ENCODE data around the gene BFAR. TPM values are rescaled to one million over a fixed set of nuclear protein-coding genes. Genes with fewer than 3 reads are reported as not detected.
A peak's percentile ranks its signal among the peaks of the same experiment; 100 is the strongest.
"Not testable (repeated sequence)": the region's sequence is repeated elsewhere in the genome, so short reads cannot be mapped to it uniquely, and the experiment has no call there.

The BFAR gene
- total RNA-seq, 1 donor from 2014 or later, result 76.1 TPM

DNA sequence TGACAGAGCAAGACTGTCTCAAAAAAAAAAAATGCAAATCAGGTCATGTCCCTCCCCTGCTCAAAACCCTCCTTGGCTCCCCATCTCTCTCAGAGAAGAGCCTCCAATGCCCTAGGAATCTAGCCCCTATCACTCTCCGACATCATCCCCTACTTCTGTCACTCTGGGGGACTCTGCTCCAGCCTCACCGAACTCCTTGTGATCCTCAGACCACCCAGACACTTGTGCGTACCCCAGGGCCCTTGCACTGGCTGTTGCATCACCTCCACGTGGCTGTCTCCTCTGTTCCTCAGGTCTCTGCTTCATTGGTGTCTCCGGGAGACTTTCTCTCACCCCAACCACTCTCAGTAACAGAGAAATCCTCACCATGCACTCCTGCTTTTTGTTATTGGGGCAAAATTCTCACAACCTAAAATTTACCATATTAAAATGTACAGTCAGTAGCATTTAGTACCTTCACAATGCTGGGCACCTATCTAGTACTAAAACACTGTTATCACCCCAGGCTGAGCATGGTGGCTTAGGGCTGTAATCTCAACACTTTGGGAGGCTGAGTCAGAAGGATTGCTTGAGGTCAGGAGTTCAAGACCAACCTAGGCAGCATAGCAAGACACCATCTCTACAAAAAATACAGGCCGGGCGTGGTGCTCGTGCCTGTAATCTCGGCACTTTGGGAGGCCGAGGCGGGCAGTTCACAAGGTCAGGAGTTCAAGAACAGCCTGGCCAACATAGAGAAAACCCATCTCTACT is 46.2 kb downstream of the BFAR start:
- TF ChIP-seq, protein P1, sequence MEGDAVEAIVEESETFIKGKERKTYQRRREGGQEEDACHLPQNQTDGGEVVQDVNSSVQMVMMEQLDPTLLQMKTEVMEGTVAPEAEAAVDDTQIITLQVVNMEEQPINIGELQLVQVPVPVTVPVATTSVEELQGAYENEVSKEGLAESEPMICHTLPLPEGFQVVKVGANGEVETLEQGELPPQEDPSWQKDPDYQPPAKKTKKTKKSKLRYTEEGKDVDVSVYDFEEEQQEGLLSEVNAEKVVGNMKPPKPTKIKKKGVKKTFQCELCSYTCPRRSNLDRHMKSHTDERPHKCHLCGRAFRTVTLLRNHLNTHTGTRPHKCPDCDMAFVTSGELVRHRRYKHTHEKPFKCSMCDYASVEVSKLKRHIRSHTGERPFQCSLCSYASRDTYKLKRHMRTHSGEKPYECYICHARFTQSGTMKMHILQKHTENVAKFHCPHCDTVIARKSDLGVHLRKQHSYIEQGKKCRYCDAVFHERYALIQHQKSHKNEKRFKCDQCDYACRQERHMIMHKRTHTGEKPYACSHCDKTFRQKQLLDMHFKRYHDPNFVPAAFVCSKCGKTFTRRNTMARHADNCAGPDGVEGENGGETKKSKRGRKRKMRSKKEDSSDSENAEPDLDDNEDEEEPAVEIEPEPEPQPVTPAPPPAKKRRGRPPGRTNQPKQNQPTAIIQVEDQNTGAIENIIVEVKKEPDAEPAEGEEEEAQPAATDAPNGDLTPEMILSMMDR (IDR thresholded peaks at IDR 0.05; ENCODE audit: unreplicated experiment), result no peak
- no peaks in the 10 kb centered on the region for H3K4me1 Mint-ChIP-seq (ENCODE audit: low read depth)
- H3K27ac Mint-ChIP-seq, result peak overlapping the region; percentile 63
- DNase-seq (ENCODE audit: low spot score, unreplicated experiment), result no peak
- H3K9me3 Mint-ChIP-seq (ENCODE audit: low read depth), result peaks cover 3% of the 10 kb centered on the region
- no peaks in the 10 kb centered on the region for H3K27me3 Mint-ChIP-seq
- no peak overlapping the region for H3K4me3 Mint-ChIP-seq (ENCODE audit: low read depth)
- H3K36me3 Mint-ChIP-seq (ENCODE audit: insufficient read depth), result peaks cover 4% of the 10 kb centered on the region

DNA sequence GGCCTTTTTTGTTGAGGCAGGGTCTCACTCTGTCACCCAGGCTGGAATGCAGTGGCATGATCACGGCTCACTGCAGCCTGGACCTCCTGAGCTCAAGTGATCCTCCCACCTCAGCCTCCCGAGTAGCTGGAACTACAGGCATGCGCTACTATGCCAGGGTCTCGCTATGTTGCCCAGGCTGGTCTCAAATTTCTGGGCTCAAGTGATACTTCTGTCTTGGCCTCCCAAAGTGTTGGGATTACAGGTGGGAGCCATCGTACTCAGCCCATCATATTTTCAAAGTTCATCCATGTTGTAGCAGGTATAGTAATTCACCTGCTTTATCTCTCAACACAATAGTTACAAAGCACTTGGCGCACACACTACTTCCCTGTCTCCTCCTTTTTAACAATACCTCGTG is 47.6 kb downstream of the BFAR start:
- H3K4me1 Mint-ChIP-seq (ENCODE audit: low read depth); H3K36me3 Mint-ChIP-seq (ENCODE audit: insufficient read depth); DNase-seq (ENCODE audit: low spot score, unreplicated experiment); H3K4me3 Mint-ChIP-seq (ENCODE audit: low read depth); H3K27me3 Mint-ChIP-seq; H3K27ac Mint-ChIP-seq; H3K9me3 Mint-ChIP-seq (ENCODE audit: low read depth): not testable (repeated sequence)

DNA sequence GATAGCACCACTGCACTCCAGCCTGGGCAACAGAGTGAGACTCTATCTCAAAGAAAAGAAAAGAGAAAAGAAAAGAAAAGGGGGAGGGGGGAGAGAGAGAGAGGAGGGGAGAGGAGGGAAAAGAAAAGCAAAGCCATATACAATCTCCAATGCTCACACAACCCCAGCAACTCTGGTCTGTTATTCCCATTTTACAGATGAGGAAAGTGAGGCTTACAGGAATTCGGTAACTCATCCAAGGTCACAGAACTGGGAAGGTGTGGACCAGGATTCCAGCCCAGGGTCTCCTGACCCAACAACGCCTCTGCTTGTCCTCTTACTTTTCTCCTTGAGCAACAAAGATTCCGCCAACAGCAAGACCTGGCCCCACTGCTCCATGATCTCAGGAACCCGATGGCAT is 48.4 kb downstream of the BFAR start:
- Mint-ChIP-seq H3K9me3 (ENCODE audit: low read depth) (peaks cover 3% of the 10 kb centered on the region), H3K27ac (no peak overlapping the region), H3K4me3 (ENCODE audit: low read depth) (no peak overlapping the region), H3K4me1 (ENCODE audit: low read depth) (no peaks in the 10 kb centered on the region), H3K27me3 (no peaks in the 10 kb centered on the region), H3K36me3 (ENCODE audit: insufficient read depth) (peaks cover 4% of the 10 kb centered on the region)
- DNase-seq (ENCODE audit: low spot score, unreplicated experiment), result no peak
- TF ChIP-seq, protein P1 (IDR thresholded peaks at IDR 0.05; ENCODE audit: unreplicated experiment), result no peak

DNA sequence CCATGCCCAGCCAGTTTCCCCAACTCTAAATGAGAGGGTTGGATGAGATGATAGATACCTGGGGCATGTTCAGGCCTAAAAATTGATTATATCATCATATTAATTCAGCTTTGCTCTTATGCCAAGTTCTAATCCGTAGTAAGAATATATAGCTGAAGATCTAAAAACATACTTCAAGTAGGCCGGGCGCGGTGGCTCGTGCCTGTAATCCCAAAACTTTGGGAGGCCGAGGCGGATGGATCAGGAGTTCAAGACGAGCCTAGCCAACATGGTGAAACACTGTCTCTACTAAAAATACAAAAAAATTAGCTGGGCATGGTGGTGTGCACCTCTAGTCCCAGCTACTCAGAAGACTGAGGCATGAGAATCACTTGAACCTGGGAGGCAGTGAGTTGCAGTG is 49.4 kb downstream of the BFAR start:
- DNase-seq (ENCODE audit: low spot score, unreplicated experiment), result no peak
- Mint-ChIP-seq H3K9me3 (ENCODE audit: low read depth) (peaks cover 3% of the 10 kb centered on the region), H3K36me3 (ENCODE audit: insufficient read depth) (peaks cover 2% of the 10 kb centered on the region), H3K4me3 (ENCODE audit: low read depth) (no peak overlapping the region), H3K4me1 (ENCODE audit: low read depth) (no peaks in the 10 kb centered on the region), H3K27ac (no peak overlapping the region), H3K27me3 (no peaks in the 10 kb centered on the region)
- TF ChIP-seq, protein P1 (IDR thresholded peaks at IDR 0.05; ENCODE audit: unreplicated experiment), result no peak

DNA sequence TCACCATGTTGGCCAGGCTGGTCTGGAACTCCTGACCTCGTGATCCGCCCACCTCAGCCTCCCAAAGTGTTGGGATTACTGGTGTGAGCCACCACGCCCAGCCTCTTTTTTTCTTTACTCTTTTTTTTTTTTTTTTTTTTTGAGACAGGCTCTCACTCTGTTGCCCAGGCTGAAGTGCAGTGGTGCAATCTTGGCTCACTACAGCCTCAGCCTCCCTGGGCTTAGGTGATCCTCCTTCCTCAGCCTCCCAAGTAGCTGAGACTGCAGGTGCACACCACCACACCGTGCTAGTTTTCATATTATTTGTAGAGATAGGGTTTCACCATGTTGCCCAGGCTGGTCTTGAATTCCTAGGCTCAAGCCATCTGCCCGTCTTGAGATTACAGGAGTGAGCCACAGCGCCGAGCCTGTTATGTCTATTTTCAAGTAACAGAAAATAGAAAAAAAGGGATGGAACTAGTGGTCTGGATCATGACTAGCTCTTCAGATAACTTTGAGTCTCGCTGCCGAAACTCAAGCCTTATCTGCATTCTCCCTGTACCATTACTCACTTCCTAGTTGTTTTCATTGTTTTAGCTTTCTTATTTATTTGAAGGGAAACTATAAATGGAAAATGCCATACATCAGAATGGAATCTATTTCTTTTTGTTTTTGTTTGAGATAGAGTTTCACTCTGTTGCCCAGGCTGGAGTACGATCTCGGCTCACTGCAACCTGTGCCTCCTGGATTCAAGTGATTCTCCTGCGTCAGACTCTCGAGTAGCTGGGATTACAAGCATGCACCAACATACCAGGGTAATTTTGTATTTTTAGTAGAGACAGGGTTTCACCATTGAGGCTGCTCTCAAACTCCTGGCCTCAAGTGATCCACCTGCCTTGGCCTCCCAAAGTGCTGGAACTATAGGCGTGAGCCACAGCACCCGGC is 53.4 kb downstream of the BFAR start:
- not testable (repeated sequence) for H3K4me3 Mint-ChIP-seq (ENCODE audit: low read depth); H3K4me1 Mint-ChIP-seq (ENCODE audit: low read depth); H3K27me3 Mint-ChIP-seq; H3K9me3 Mint-ChIP-seq (ENCODE audit: low read depth); H3K36me3 Mint-ChIP-seq (ENCODE audit: insufficient read depth); H3K27ac Mint-ChIP-seq; DNase-seq (ENCODE audit: low spot score, unreplicated experiment)

DNA sequence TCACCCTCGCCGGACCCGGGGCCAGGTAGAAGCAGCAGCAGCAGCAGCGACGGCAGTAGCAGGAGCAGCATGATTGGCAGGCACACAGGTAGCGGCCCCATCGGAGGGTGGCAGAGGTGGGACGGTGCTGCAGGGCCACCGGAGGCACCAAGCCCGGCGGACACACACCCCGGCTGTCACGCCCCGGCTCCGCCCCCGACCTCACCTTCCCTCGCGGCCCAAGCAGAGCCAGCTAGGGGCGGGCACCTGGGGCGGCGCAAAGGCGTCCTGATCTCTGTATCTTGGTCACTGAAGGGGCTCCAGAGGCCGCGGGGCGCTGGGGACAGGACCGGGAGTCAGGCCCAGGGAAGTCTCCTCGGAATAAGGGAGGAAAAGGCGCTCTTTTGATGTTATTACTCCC is 61.4 kb downstream of the BFAR start, which contains the start of gene PLA2G10:
Gene PLA2G10, minus strand, starts transcription at position 180 of the 400 bp plus-strand sequence. Its CDS starts 79 bp downstream, at position 101.
- not testable (repeated sequence) for H3K27me3 Mint-ChIP-seq, H3K27ac Mint-ChIP-seq

DNA sequence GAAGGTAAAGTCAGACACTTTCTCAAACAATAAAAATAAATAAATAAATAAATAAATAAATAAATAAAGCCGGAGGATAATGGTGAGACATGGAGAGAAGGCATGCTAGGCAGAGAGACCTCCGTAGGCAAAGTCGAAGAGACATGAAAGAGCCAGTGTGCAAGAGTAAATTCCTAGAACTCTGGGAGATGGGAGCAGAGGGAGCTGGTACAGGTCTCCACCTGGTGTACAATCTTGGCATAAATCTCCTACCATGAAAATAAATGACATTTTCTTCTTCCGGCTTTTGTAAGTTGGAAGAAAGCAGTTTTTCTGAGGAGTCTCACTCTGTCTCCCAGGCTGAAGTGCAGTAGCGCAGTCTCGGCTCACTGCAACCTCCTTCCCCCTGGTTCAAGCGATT is 69.1 kb downstream of the BFAR start:
- H3K36me3 Mint-ChIP-seq (ENCODE audit: insufficient read depth); H3K27ac Mint-ChIP-seq; H3K4me3 Mint-ChIP-seq (ENCODE audit: low read depth); DNase-seq (ENCODE audit: low spot score, unreplicated experiment); H3K4me1 Mint-ChIP-seq (ENCODE audit: low read depth); H3K27me3 Mint-ChIP-seq; H3K9me3 Mint-ChIP-seq (ENCODE audit: low read depth): not testable (repeated sequence)

More for the DNA sequence above, 61.4 kb downstream of the BFAR start, which contains the start of gene PLA2G10:
- H3K4me3 Mint-ChIP-seq (ENCODE audit: low read depth); H3K36me3 Mint-ChIP-seq (ENCODE audit: insufficient read depth); H3K4me1 Mint-ChIP-seq (ENCODE audit: low read depth); H3K9me3 Mint-ChIP-seq (ENCODE audit: low read depth); DNase-seq (ENCODE audit: low spot score, unreplicated experiment): not testable (repeated sequence)

DNA sequence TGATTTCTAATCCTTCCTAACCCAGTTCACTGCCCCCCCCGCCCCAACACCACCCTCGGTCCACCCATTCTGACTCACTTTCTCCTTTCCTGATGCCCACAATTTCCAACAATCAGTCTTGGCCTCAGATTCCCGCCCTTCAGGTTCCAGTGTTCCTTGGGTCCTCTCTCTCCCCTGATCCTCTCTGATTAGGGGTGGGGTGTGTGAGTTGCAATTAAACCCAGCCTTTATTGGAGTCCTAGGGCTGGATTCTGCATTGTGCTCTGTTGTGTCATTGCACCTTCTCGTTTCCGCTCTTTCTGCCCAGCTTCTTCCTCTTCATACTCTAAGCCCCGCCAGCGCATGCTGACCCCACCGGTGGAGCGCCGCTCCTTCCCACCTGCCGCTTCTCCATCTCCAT is 69.9 kb downstream of the BFAR start:
- H3K36me3 Mint-ChIP-seq (ENCODE audit: insufficient read depth); H3K4me1 Mint-ChIP-seq (ENCODE audit: low read depth); DNase-seq (ENCODE audit: low spot score, unreplicated experiment); H3K27me3 Mint-ChIP-seq; H3K9me3 Mint-ChIP-seq (ENCODE audit: low read depth); H3K4me3 Mint-ChIP-seq (ENCODE audit: low read depth); H3K27ac Mint-ChIP-seq: not testable (repeated sequence)

DNA sequence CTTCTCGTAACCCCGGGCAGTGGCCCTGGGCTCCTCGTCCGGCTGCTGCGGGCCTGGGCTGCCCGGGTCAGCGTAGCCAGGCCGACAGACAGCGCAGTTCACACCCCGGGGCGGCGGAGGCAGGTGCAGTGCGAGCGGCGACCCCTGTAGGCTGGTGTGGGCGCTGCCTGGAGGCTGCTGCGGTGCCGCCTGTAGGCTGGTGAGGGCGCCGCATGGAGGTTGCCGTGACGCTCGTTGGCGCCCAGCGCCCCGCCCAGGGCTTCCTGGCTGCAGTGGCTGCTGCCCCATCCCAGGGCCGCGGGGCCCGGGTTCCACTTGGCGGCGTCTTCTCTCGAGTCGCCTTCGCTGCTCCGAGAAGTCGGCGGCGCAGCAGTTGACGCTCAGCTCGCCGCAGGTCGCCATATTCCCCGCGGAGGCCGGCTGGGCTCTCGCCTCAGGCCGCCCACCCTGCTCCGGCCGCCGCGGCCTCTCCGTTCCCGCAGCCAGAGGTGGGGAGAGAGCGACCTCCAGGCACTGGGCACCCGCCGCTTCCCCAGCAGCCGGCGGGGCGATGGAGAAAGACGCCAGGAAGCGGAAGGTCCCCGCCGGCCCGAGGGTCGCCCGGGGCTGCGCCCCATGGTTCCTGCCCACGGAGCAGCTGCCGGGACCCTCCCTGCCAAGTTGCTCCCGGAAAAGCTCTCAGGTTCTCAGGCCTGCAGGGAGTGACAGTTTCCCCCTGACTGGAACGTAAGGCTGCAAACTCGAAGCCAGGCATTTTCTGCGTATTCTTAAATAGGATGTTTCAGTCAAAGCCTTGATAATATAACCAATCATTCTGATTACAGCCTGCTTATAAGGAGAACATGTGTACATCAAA is 70.6 kb downstream of the BFAR start, which contains the start of gene NPIPA3:
Gene NPIPA3, plus strand, starts transcription at position 256 of the 856 bp plus-strand sequence. CDS start 5,533 bp downstream, outside the sequence.
- not testable (repeated sequence) for H3K4me3 Mint-ChIP-seq (ENCODE audit: low read depth); H3K27ac Mint-ChIP-seq; DNase-seq (ENCODE audit: low spot score, unreplicated experiment); H3K4me1 Mint-ChIP-seq (ENCODE audit: low read depth); H3K27me3 Mint-ChIP-seq; H3K9me3 Mint-ChIP-seq (ENCODE audit: low read depth); H3K36me3 Mint-ChIP-seq (ENCODE audit: insufficient read depth)

All from progenitor cell of endocrine pancreas (in vitro differentiated cells).